H1 (cell line): ENCODE data around the gene DPEP1. TPM values are rescaled to one million over a fixed set of nuclear protein-coding genes. Genes with fewer than 3 reads are reported as not detected.

Experiments used
- CTCF ChIA-PET: fragments of 300-600 bp; sonication (Branson Sonifier 250); formaldehyde crosslinking; loops from one replicate; lab custom pipeline; 2021; ENCODE audit not compliant: partially characterized antibody; lab: Charles Lee
- POLR2A ChIA-PET: fragments of 300-600 bp; sonication (Branson Sonifier 250); formaldehyde crosslinking; loops from one replicate; lab custom pipeline; 2021; ENCODE audit warnings: inconsistent platforms; ENCODE audit not compliant: partially characterized antibody; lab: Charles Lee
- DNase-seq, 2 experiments: peaks; one replicate each; pipeline versions ENCODE4 v3.0.0 to v3.0.0-alpha.2; 2010 to 2022; ENCODE audit warnings: low spot score in 2 of 2, low read depth in 1 of 2, mixed read lengths in 1 of 2
- FAIRE-seq: peaks from 2 replicates; lab custom pipeline; 2011; peaks lifted over from hg19 to GRCh38; lab: Jason Lieb, UNC
- H2AFZ ChIP-seq: 2 replicates; pipeline ENCODE4 v1.8.1; 2012; ENCODE audit warnings: low read length, inconsistent platforms
- H2AK5ac ChIP-seq: 2 replicates; pipeline ENCODE4 v1.6.1; 2013; ENCODE audit warnings: low read depth, low read length
- H2BK120ac ChIP-seq: replicated peaks from 2 replicates; pipeline ENCODE3; 2013; ENCODE audit warnings: low read depth, low read length, inconsistent platforms
- H2BK12ac ChIP-seq: 2 replicates; pipeline ENCODE4 v1.6.1; 2013; ENCODE audit warnings: low read depth, low read length
- H2BK15ac ChIP-seq: 2 replicates; pipeline ENCODE4 v1.6.1; 2013; ENCODE audit warnings: low read length
- H2BK20ac ChIP-seq: 2 replicates; pipeline ENCODE4 v1.6.1; 2013; ENCODE audit warnings: low read length
- H2BK5ac ChIP-seq: 2 replicates; pipeline ENCODE4 v1.6.1; 2013; ENCODE audit warnings: low read depth, low read length
- H3K14ac ChIP-seq: 2 replicates; pipeline ENCODE4 v1.6.1; 2013; ENCODE audit warnings: inconsistent platforms; ENCODE audit not compliant: insufficient read length
- H3K18ac ChIP-seq: 2 replicates; pipeline ENCODE4 v1.6.1; 2013; ENCODE audit warnings: low read length; ENCODE audit errors: extremely low read depth
- H3K23ac ChIP-seq: 2 replicates; pipeline ENCODE4 v1.6.1; 2013; ENCODE audit warnings: inconsistent platforms; ENCODE audit not compliant: insufficient read length
- H3K23me2 ChIP-seq: 2 replicates; pipeline ENCODE4 v1.6.1; 2013; ENCODE audit warnings: low read depth, low read length
- H3K27ac ChIP-seq: 2 replicates; pipeline ENCODE4 v1.6.1; 2011; ENCODE audit warnings: low read depth, low read length, inconsistent platforms
- H3K27me3 ChIP-seq, 4 experiments: replicated peaks in 1 of 4; 1 replicate in 1 of 4; 2 replicates in 3 of 4; pipeline versions ENCODE4 v1.6.1 to v1.8.1; 2011 to 2013; ENCODE audit warnings: low read length in 3 of 4, mild to moderate bottlenecking in 3 of 4, inconsistent platforms in 2 of 4, mixed read lengths in 2 of 4, moderate library complexity in 1 of 4; ENCODE audit not compliant: control insufficient read depth in 3 of 4, insufficient read depth in 3 of 4; ENCODE audit errors: extremely low read depth in 1 of 4
- H3K36me3 ChIP-seq, 4 experiments: 2 replicates each; pipeline versions ENCODE4 v1.6.1 to v1.8.1; 2011 to 2013; ENCODE audit warnings: mild to moderate bottlenecking in 4 of 4, low read length in 3 of 4, moderate library complexity in 2 of 4, control low read depth in 1 of 4, inconsistent platforms in 1 of 4; ENCODE audit not compliant: insufficient read depth in 4 of 4, control insufficient read depth in 2 of 4
- H3K4ac ChIP-seq: replicated peaks from 2 replicates; pipeline ENCODE3; 2013; ENCODE audit warnings: low read length, low read depth, mixed read lengths, inconsistent platforms; ENCODE audit not compliant: insufficient read length
- H3K4me1 ChIP-seq, 4 experiments: replicated peaks in 1 of 4; 1 replicate in 1 of 4; 2 replicates in 3 of 4; pipeline versions ENCODE4 v1.6.1 to v1.8.1; 2011 to 2013; ENCODE audit warnings: low read length in 3 of 4, inconsistent platforms in 2 of 4, mixed read lengths in 1 of 4; ENCODE audit not compliant: insufficient read depth in 4 of 4, control insufficient read depth in 3 of 4
- H3K4me2 ChIP-seq, 2 experiments: 2 replicates each; pipeline versions ENCODE4 v1.6.1 to v1.8.1; 2011 to 2013; ENCODE audit warnings: low read depth in 2 of 2, low read length in 2 of 2, control low read depth in 1 of 2, inconsistent platforms in 1 of 2, mild to moderate bottlenecking in 1 of 2; ENCODE audit not compliant: insufficient read depth in 1 of 2
- H3K4me3 ChIP-seq, 4 experiments: fragments of 200-600, 300-600 bp in 1 of 4; sonication (generic), shearing (Covaris generic), sonication (Bioruptor Twin) in 1 of 4; 2 replicates each; pipeline versions ENCODE4 v1.5.1 to v1.8.1; 2011 to 2016; ENCODE audit warnings: low read length in 4 of 4, low read depth in 3 of 4, control low read depth in 2 of 4, inconsistent platforms in 2 of 4, mild to moderate bottlenecking in 2 of 4, mixed read lengths in 1 of 4, moderate library complexity in 1 of 4; ENCODE audit not compliant: insufficient read depth in 2 of 4; ENCODE audit errors: extremely low read depth in 1 of 4
- H3K56ac ChIP-seq: replicated peaks from 2 replicates; pipeline ENCODE3; 2013; ENCODE audit warnings: low read depth, mild to moderate bottlenecking, mixed read lengths, low read length, inconsistent platforms; ENCODE audit not compliant: insufficient read length
- H3K79me1 ChIP-seq: 2 replicates; pipeline ENCODE4 v1.6.1; 2013; ENCODE audit warnings: low read depth, low read length, control low read depth
- H3K79me2 ChIP-seq, 2 experiments: 2 replicates each; pipeline versions ENCODE4 v1.6.1 to v1.8.1; 2012 to 2013; ENCODE audit warnings: low read length in 2 of 2, mild to moderate bottlenecking in 2 of 2, inconsistent platforms in 1 of 2; ENCODE audit not compliant: insufficient read depth in 2 of 2, control insufficient read depth in 1 of 2
- H3K9ac ChIP-seq, 4 experiments: replicated peaks in 1 of 4; 1 replicate in 1 of 4; 2 replicates in 3 of 4; pipeline versions ENCODE4 v1.6.1 to v1.8.1; 2011 to 2013; ENCODE audit warnings: low read depth in 3 of 4, low read length in 3 of 4, control low read depth in 2 of 4, mild to moderate bottlenecking in 2 of 4, moderate library complexity in 2 of 4, inconsistent platforms in 1 of 4; ENCODE audit errors: extremely low read depth in 1 of 4
- H3K9me3 ChIP-seq, 2 experiments: 2 replicates each; pipeline versions ENCODE4 v1.6.1 to v1.8.1; 2012 to 2013; ENCODE audit warnings: mild to moderate bottlenecking in 2 of 2, moderate library complexity in 2 of 2, control low read depth in 1 of 2, inconsistent platforms in 1 of 2, low read depth in 1 of 2, low read length in 1 of 2, mixed read lengths in 1 of 2; ENCODE audit not compliant: insufficient read depth in 2 of 2
- H4K20me1 ChIP-seq, 2 experiments: replicated peaks in 1 of 2; 2 replicates each; pipeline versions ENCODE3 to v1.8.1; 2011 to 2013; ENCODE audit warnings: inconsistent platforms in 2 of 2, low read length in 2 of 2, mild to moderate bottlenecking in 1 of 2; ENCODE audit not compliant: insufficient read depth in 2 of 2, control insufficient read depth in 1 of 2
- H4K5ac ChIP-seq: 2 replicates; pipeline ENCODE4 v1.6.1; 2013; ENCODE audit warnings: low read length, low read depth, mixed read lengths, inconsistent platforms; ENCODE audit not compliant: insufficient read length
- H4K8ac ChIP-seq: 2 replicates; pipeline ENCODE4 v1.8.0; 2013; ENCODE audit warnings: mild to moderate bottlenecking, moderate library complexity, low read length, inconsistent platforms; ENCODE audit not compliant: insufficient read depth; ENCODE audit errors: extremely low read depth
- H4K91ac ChIP-seq: replicated peaks from 2 replicates; pipeline ENCODE3; 2013; ENCODE audit warnings: low read length, mixed read lengths, inconsistent platforms; ENCODE audit not compliant: insufficient read length
- CBX8 ChIP-seq: fragments of 300-800, 300-1000 bp; sonication (generic); IDR thresholded peaks from 2 replicates; pipeline ENCODE4 v1.7.1; 2016; ENCODE audit warnings: low read depth, low read length, borderline replicate concordance
- HDAC2 ChIP-seq, 2 experiments: fragments of 300-600 bp in 1 of 2; sonication (generic) in 1 of 2; IDR thresholded peaks; 2 replicates each; pipeline ENCODE4 v1.6.1; 2011 to 2012; ENCODE audit warnings: low read depth in 2 of 2, low read length in 2 of 2, mild to moderate bottlenecking in 2 of 2, moderate library complexity in 2 of 2, borderline replicate concordance in 1 of 2, inconsistent platforms in 1 of 2
- POLR2A ChIP-seq, 2 experiments: IDR thresholded peaks; 1 replicate in 1 of 2; 2 replicates in 1 of 2; pipeline ENCODE4 v1.6.1; 2011; ENCODE audit warnings: low read depth in 2 of 2, low read length in 2 of 2, mild to moderate bottlenecking in 2 of 2; ENCODE audit errors: control extremely low read depth in 1 of 2
- RBBP5 ChIP-seq: IDR thresholded peaks from 2 replicates; pipeline ENCODE4 v1.7.1; 2012; ENCODE audit warnings: low read depth, mild to moderate bottlenecking, inconsistent platforms, low read length, moderate library complexity, borderline replicate concordance
- RNF2 ChIP-seq: fragments of 200-900, 300-1000 bp; sonication (generic); IDR thresholded peaks from 2 replicates; pipeline ENCODE4 v1.7.1; 2016; ENCODE audit warnings: borderline replicate concordance, low read depth, mild to moderate bottlenecking, antibody characterized with exemption, low read length; ENCODE audit not compliant: poor library complexity, severe bottlenecking; ENCODE audit errors: missing control alignments
- SP1 ChIP-seq: IDR thresholded peaks from 2 replicates; pipeline ENCODE4 v1.6.1; 2011; ENCODE audit warnings: low read depth, low read length
- SP4 ChIP-seq: IDR thresholded peaks from 2 replicates; pipeline ENCODE4 v1.6.1; 2012; ENCODE audit warnings: low read length, inconsistent platforms
- SRF ChIP-seq: IDR thresholded peaks from 2 replicates; pipeline ENCODE4 v1.6.1; 2011; ENCODE audit warnings: mild to moderate bottlenecking, low read depth, low read length, moderate library complexity
- USF2 ChIP-seq: IDR thresholded peaks from 2 replicates; pipeline ENCODE4 v1.6.1; 2011; ENCODE audit warnings: low read length, improper control_type of control experiment
- WGBS, 2 experiments: shearing (Covaris generic) in 1 of 2; methylation state at CpG; one replicate each; pipeline versions ENCODE4 v1.1.6 to v1.1.7; 2013 to 2015; ENCODE audit warnings: low lambda C conversion rate in 2 of 2, mixed read lengths in 2 of 2, inconsistent platforms in 1 of 2, low coverage in 1 of 2, missing lambda C conversion rate in 1 of 2; ENCODE audit not compliant: insufficient replicate concordance in 2 of 2, insufficient coverage in 1 of 2, insufficient read length in 1 of 2; ENCODE audit errors: extremely low coverage in 1 of 2, missing lambda C conversion rate in 1 of 2; 5-methylcytosine and 5-hydroxymethylcytosine counted together
- polyA plus RNA-seq, 7 experiments: library from polyadenylated mRNA; depleted of rRNA in 3 of 7; stranded (reverse) in 5 of 7; unstranded in 2 of 7; fragments of >200 nt in 5 of 7; fragments of 200-250 nt in 2 of 7; gene quantifications; 1 replicate in 5 of 7; 2 replicates in 1 of 7; 4 replicates in 1 of 7; pipeline versions ENCODE4 v1.2.1 to v1.2.3, GENCODE V29; 2011 to 2013; ENCODE audit warnings: missing spikeins in 2 of 7, mixed read lengths in 2 of 7
- total RNA-seq: library from RNA; stranded (reverse); fragmentation: NEBNext Ultra II Directional; extraction: Animal tissue kit (Norgen Biotek cat#: 25700); gene quantifications from 2 replicates; pipeline ENCODE4 v1.2.1, GENCODE V29; 2021

Gene DPEP1
- total and polyA plus RNA-seq, 2 of the 8 experiments (the other 6 are each of a cell fraction or from before 2014, with no cell fraction given), result 2.8 to 3.1 TPM

DNA sequence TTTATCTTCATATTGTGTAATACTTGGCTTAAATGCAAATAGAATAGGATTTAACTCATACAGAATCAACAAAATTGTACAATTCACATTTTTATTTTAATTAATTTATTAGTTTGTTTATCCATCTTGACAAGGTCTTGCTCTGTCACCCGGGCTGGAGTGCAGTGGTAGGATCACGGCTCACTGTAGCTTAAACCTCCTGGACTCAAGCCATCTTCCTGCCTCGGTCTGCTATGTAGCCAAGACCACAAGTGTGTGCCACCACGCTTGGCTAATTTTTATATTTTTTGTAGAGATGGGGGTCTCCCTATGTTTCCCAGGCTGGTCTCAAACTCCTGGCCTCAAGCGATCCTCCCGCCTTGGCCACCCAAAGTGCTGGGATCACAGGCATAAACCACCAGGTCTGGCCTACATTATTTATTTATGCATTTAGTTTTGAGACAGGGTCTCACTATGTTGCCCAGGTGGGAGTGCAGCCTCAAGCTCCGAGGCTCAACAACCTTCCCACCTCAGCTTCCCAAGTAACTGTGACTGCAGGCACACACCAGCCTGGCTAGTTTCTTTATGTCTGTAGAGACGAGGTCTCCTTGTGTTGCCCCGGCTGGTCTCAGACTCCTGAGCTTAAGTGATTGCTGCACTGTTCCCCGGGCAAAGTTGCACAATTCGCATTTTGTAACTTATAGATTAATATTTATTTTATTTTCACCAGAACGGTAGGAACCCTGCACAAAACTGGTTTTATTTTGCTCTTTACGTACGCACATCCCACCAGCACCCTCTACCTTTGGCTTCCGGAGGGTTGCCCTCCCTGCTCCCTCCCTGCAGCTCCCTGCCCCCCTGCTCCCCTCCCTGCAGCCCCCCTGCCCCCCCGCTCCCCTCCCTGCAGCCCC lies 4.9 kb downstream of the DPEP1 start:
- POLR2A ChIA-PET, result interaction anchor here (1.7 kb wide), 1 partner anchor 77 kb away, joined by 3 read pairs; no protein-coding TSS in a partner anchor
- WGBS, 2 experiments, result 85% methylated on average over 15 of the region's 16 CpGs; no CpG with 5 or more reads in 1 of the 2 experiments

More for the DNA sequence above, 4.9 kb downstream of the DPEP1 start:
- CTCF ChIA-PET, result interaction anchor here (0.8 to 2.4 kb wide), 7 partner anchors 12 to 50 kb away, joined by 3 to 9 read pairs (median 5); no protein-coding TSS in a partner anchor
- FAIRE-seq (no peak), DNase-seq (no peak)
- Histone ChIP-seq H3K9ac (no peak overlapping the region), H4K8ac (no peak overlapping the region), H2AK5ac (no peak overlapping the region), H3K56ac (no peak overlapping the region), H3K79me1 (no peaks in the 10 kb centered on the region), H3K27ac (no peak overlapping the region), H3K4me1 (peaks cover 0 to 15% (median 3%) of the 10 kb centered on the region in 4 experiments; a peak in 5 of 7 replicates), H4K20me1 (no peaks in the 10 kb centered on the region), H2BK12ac (no peak overlapping the region), H2BK120ac (no peak overlapping the region), H3K36me3 (no peaks in the 10 kb centered on the region), H2AFZ (no peak overlapping the region), H3K4ac (no peak overlapping the region), H2BK15ac (no peak overlapping the region), H3K4me2 (no peak overlapping the region), H3K4me3 (no peak overlapping the region), H4K5ac (no peak overlapping the region), H3K18ac (no peak overlapping the region), H3K23me2 (no peaks in the 10 kb centered on the region), H2BK5ac (no peak overlapping the region), H3K9me3 (no peaks in the 10 kb centered on the region), H4K91ac (no peak overlapping the region), H3K14ac (no peak overlapping the region), H3K27me3 (peaks cover 0 to 2% (median under 1%) of the 10 kb centered on the region in 4 experiments; a peak in 5 of 7 replicates), H3K79me2 (no peaks in the 10 kb centered on the region), H3K23ac (no peak overlapping the region), H2BK20ac (no peak overlapping the region)
- TF ChIP-seq HDAC2 (IDR thresholded peaks at IDR 0.05; ENCODE audit: borderline replicate concordance in 1 of 2, low read depth in 2 of 2, low read length in 2 of 2) (no peak), SP4 (no peak), RNF2 (no peak), POLR2A (IDR thresholded peaks at IDR 0.05; ENCODE audit: control extremely low read depth in 1 of 2, low read depth in 2 of 2, low read length in 2 of 2) (no peak), USF2 (no peak), SP1 (no peak), RBBP5 (no peak), CBX8 (no peak), SRF (no peak)
